Keratinocyte (primary cell): ENCODE results near the gene TLL2. TPM values are rescaled to one million over a fixed set of nuclear protein-coding genes. Genes with fewer than 3 reads are reported as not detected.

Experiments used
- DNase-seq: peaks from one replicate; pipeline ENCODE4 v3.0.0-alpha.2; 2011; ENCODE audit warnings: low read depth, missing footprints, low spot score
- FAIRE-seq: peaks from 2 replicates; lab custom pipeline; 2011; peaks lifted over from hg19 to GRCh38; lab: Jason Lieb, UNC
- H2AFZ ChIP-seq: 2 replicates; pipeline ENCODE4 v1.6.0; 2012; ENCODE audit warnings: low read length, control low read depth, inconsistent platforms; ENCODE audit not compliant: control insufficient read depth
- H3K27ac ChIP-seq: 2 replicates; pipeline ENCODE4 v1.5.1; 2011; ENCODE audit warnings: low read length; ENCODE audit not compliant: control insufficient read depth, insufficient read depth
- H3K27me3 ChIP-seq: 3 replicates; pipeline ENCODE4 v1.6.0; 2011; ENCODE audit warnings: low read length; ENCODE audit not compliant: control insufficient read depth, insufficient read depth; ENCODE audit errors: extremely low read depth
- H3K36me3 ChIP-seq, 2 experiments: 2 replicates in 1 of 2; 3 replicates in 1 of 2; pipeline ENCODE4 v1.5.1; 2011; ENCODE audit warnings: low read length in 2 of 2, mild to moderate bottlenecking in 1 of 2; ENCODE audit not compliant: control insufficient read depth in 2 of 2, insufficient read depth in 2 of 2; ENCODE audit errors: extremely low read depth in 1 of 2
- H3K4me1 ChIP-seq: 3 replicates; pipeline ENCODE4 v1.5.1; 2011; ENCODE audit warnings: low read length; ENCODE audit not compliant: control insufficient read depth, insufficient read depth; ENCODE audit errors: extremely low read depth
- H3K4me2 ChIP-seq: 3 replicates; pipeline ENCODE4 v1.6.0; 2011; ENCODE audit warnings: low read depth, low read length; ENCODE audit not compliant: control insufficient read depth, insufficient read depth; ENCODE audit errors: extremely low read depth
- H3K4me3 ChIP-seq, 3 experiments: fragments of 200-600 bp in 1 of 3; sonication (generic) in 1 of 3; 2 replicates in 2 of 3; 3 replicates in 1 of 3; pipeline ENCODE4 v1.5.1; 2011 to 2016; ENCODE audit warnings: low read length in 3 of 3, mild to moderate bottlenecking in 3 of 3, control low read depth in 2 of 3, inconsistent platforms in 1 of 3, low read depth in 1 of 3, mixed read lengths in 1 of 3, mixed run types in 1 of 3, moderate library complexity in 1 of 3; ENCODE audit not compliant: control insufficient read depth in 2 of 3, insufficient read depth in 2 of 3; ENCODE audit errors: extremely low read depth in 1 of 3
- H3K79me2 ChIP-seq: 2 replicates; pipeline ENCODE4 v1.6.0; 2012; ENCODE audit warnings: low read length; ENCODE audit not compliant: control insufficient read depth, insufficient read depth
- H3K9ac ChIP-seq: 3 replicates; pipeline ENCODE4 v1.6.0; 2011; ENCODE audit warnings: low read length; ENCODE audit not compliant: control insufficient read depth, insufficient read depth; ENCODE audit errors: extremely low read depth
- H3K9me1 ChIP-seq: 3 replicates; pipeline ENCODE4 v1.6.0; 2011; ENCODE audit warnings: low read length; ENCODE audit not compliant: control insufficient read depth, insufficient read depth; ENCODE audit errors: extremely low read depth
- H3K9me3 ChIP-seq: 2 replicates; pipeline ENCODE4 v1.5.1; 2012; ENCODE audit warnings: low read depth, low read length; ENCODE audit not compliant: control insufficient read depth
- H4K20me1 ChIP-seq: 3 replicates; pipeline ENCODE4 v1.6.0; 2011; ENCODE audit warnings: low read length; ENCODE audit not compliant: control insufficient read depth, insufficient read depth; ENCODE audit errors: extremely low read depth
- EZH2 ChIP-seq: IDR thresholded peaks from one replicate; pipeline ENCODE4 v1.6.1; 2012; ENCODE audit warnings: inconsistent platforms, mild to moderate bottlenecking, low read length, moderate library complexity
- dilution Hi-C: fragments of 300-500 bp; cut with MboI; formaldehyde crosslinking; loops from one replicate; pipeline ENCODE4 v1.7.0; 2020; ENCODE audit warnings: low sequenced_read_pairs; ENCODE audit not compliant: extremely low pct_ligation_motif_present
- polyA plus RNA-seq, 5 experiments: library from polyadenylated mRNA; depleted of rRNA in 3 of 5; stranded (reverse) in 3 of 5; stranded (forward) in 1 of 5; unstranded in 1 of 5; fragments of >200 nt; gene quantifications; 1 replicate in 1 of 5; 2 replicates in 3 of 5; 3 replicates in 1 of 5; pipeline versions ENCODE4 v1.2.1 to v1.2.3, GENCODE V29; 2011 to 2012; ENCODE audit warnings: missing spikeins in 2 of 5, low read depth in 1 of 5, low replicate concordance in 1 of 5
- TF ChIP-seq, protein P1 (sequence below), 3 experiments: IDR thresholded peaks in 1 of 3; conservative IDR thresholded peaks in 1 of 3; optimal IDR thresholded peaks in 1 of 3; 2 replicates in 2 of 3; 3 replicates in 1 of 3; pipeline versions ENCODE3 to v1.5.1; 2011; ENCODE audit warnings: low read length in 3 of 3, mild to moderate bottlenecking in 3 of 3, moderate library complexity in 2 of 3, control low read depth in 1 of 3, inconsistent platforms in 1 of 3; ENCODE audit not compliant: insufficient read depth in 2 of 3; ENCODE audit errors: extremely low read depth in 1 of 3

TLL2 gene
- polyA plus RNA-seq, 1 donor (not counting 4 experiments of a cell fraction or from before 2014, with no cell fraction given): 0.83 TPM

DNA sequence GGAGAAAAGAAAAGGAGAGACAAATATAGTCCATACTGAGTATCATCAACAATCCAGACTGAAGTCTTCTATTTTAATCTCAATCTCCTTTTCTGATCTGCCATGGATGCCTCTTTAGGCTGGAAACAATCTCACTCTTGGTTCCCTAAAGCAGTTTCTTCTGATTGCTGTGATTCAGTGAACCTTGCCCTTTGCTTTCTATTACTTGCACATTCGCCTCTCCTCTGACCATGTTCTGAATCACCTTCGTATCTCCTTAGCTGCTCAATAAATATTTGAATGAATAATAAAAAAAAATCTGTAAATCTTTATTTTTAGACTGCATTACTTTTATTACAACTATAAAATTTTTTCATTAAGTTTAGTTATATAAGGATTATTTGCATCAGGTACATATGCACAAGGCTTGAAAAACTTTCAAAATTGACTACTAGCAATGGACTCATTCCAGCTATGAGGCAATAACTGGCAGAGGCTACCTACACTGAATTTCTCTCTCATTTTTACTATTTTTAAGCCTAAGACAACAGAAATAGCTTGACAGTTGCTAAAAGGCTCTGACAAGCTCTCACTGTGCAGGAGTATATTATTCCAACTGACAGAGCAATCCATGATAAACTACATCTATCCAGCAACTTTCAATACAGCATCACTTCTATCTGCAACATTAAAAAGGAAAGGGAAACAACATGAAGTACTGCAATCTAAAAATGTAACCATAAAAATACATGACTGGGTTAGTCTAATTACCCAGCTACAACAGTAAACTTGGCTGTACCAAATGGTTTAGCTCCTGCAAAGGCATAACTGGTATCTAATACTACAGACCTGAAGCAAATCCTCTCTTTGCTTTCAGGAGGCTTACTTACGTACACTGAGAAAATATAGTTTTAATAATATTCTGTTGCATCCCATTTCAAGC is 47.5 kb upstream of the TLL2 start:
- Histone ChIP-seq H3K4me3 (no peak overlapping the region), H4K20me1 (peaks cover 3% of the 10 kb centered on the region), H3K79me2 (peaks cover 31% of the 10 kb centered on the region)

DNA sequence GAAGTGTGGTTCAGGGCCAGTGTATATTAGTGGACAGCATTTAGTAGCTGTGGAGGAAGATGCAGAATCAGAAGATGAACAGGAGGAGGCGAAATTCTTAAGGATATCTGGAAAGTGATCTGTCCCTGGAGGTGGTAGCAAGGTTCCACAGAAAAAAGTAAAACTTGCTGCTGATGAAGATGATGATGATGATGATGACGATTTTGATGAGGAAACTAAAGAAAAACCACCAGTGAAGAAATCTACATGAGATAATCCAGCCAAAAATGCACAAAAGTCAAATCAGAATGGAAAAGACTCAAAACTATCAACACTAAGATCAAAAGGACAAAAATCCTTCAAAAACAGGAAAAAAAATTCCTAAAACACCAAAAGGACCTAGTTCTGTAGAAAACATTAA is 46.8 kb upstream of the TLL2 start:
- no peaks in the 10 kb centered on the region for H4K20me1 ChIP-seq
- no peak overlapping the region for H3K27ac ChIP-seq
- dilution Hi-C loops: no loop called here
- TF ChIP-seq, protein P1, sequence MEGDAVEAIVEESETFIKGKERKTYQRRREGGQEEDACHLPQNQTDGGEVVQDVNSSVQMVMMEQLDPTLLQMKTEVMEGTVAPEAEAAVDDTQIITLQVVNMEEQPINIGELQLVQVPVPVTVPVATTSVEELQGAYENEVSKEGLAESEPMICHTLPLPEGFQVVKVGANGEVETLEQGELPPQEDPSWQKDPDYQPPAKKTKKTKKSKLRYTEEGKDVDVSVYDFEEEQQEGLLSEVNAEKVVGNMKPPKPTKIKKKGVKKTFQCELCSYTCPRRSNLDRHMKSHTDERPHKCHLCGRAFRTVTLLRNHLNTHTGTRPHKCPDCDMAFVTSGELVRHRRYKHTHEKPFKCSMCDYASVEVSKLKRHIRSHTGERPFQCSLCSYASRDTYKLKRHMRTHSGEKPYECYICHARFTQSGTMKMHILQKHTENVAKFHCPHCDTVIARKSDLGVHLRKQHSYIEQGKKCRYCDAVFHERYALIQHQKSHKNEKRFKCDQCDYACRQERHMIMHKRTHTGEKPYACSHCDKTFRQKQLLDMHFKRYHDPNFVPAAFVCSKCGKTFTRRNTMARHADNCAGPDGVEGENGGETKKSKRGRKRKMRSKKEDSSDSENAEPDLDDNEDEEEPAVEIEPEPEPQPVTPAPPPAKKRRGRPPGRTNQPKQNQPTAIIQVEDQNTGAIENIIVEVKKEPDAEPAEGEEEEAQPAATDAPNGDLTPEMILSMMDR (optimal IDR thresholded peaks at IDR 0.05 in 1 of 3, IDR thresholded peaks at IDR 0.05 in 1 of 3, conservative IDR thresholded peaks at IDR 0.05 in 1 of 3; ENCODE audit: extremely low read depth in 1 of 3, insufficient read depth in 2 of 3, low read length in 3 of 3): no peak
- TF ChIP-seq EZH2: no peak
- DNase-seq: no peak
- peaks cover 26% of the 10 kb centered on the region for H3K79me2 ChIP-seq
- H3K4me2 ChIP-seq: no peak overlapping the region
- FAIRE-seq: no peak
- no peaks in the 10 kb centered on the region for H3K9me1 ChIP-seq
- no peak overlapping the region for H2AFZ ChIP-seq
- H3K9me3 ChIP-seq: no peaks in the 10 kb centered on the region
- no peaks in the 10 kb centered on the region for H3K4me1 ChIP-seq
- H3K4me3 ChIP-seq: no peak overlapping the region
- H3K27me3 ChIP-seq: no peaks in the 10 kb centered on the region
- H3K9ac ChIP-seq: no peak overlapping the region
- peaks cover 23% of the 10 kb centered on the region in 2 experiments for H3K36me3 ChIP-seq

More for the DNA sequence above, 47.5 kb upstream of the TLL2 start:
- Histone ChIP-seq H3K27ac (no peak overlapping the region), H3K9me3 (no peaks in the 10 kb centered on the region), H3K9me1 (no peaks in the 10 kb centered on the region), H3K9ac (no peak overlapping the region), H3K27me3 (no peaks in the 10 kb centered on the region), H3K36me3 (peaks cover 23% of the 10 kb centered on the region in 2 experiments), H2AFZ (no peak overlapping the region), H3K4me1 (no peaks in the 10 kb centered on the region), H3K4me2 (no peak overlapping the region)
- DNase-seq: no peak
- dilution Hi-C loops: no loop called here
- TF ChIP-seq, protein P1 (optimal IDR thresholded peaks at IDR 0.05 in 1 of 3, IDR thresholded peaks at IDR 0.05 in 1 of 3, conservative IDR thresholded peaks at IDR 0.05 in 1 of 3; ENCODE audit: extremely low read depth in 1 of 3, insufficient read depth in 2 of 3, low read length in 3 of 3): no peak
- no peak for TF ChIP-seq EZH2
- FAIRE-seq: no peak
